GM23338 (cell line): ENCODE measurements around the gene UBE2V1. TPM values are rescaled to one million over a fixed set of nuclear protein-coding genes. Genes with fewer than 3 reads are reported as not detected.

Experiments
- ATAC-seq: fragments of 200-7000 bp; cut with Tn5 transposase; 3 replicates; pipeline ENCODE4 v1.9.1; 2020
- DNase-seq: peaks from one replicate; pipeline ENCODE4 v3.0.0-alpha.2; 2015; ENCODE audit warnings: low spot score
- H2AFZ ChIP-seq: fragments of 200-600 bp; sonication (generic); 2 replicates; pipeline ENCODE4 v1.8.0; 2016; ENCODE audit warnings: antibody characterized with exemption, mild to moderate bottlenecking, moderate library complexity
- H3F3A ChIP-seq: fragments of 200-600 bp; sonication (generic); replicated peaks from 2 replicates; pipeline ENCODE4 v1.8.0; 2017; ENCODE audit warnings: antibody characterized with exemption, mixed run types, low read depth
- H3K27ac ChIP-seq: fragments of 200-600 bp; sonication (generic); 2 replicates; pipeline ENCODE4 v1.6.1; 2016; ENCODE audit warnings: low read depth
- H3K27me3 ChIP-seq: fragments of 200-600 bp; sonication (generic); 2 replicates; pipeline ENCODE4 v1.8.0; 2016; ENCODE audit warnings: mild to moderate bottlenecking, mixed run types, moderate library complexity; ENCODE audit not compliant: insufficient read depth
- H3K36me3 ChIP-seq: fragments of 200-600 bp; sonication (generic); 2 replicates; pipeline ENCODE4 v1.8.0; 2016; ENCODE audit warnings: mild to moderate bottlenecking; ENCODE audit not compliant: insufficient read depth
- H3K4me1 ChIP-seq: fragments of 200-600 bp; sonication (generic); 2 replicates; pipeline ENCODE4 v1.8.0; 2016; ENCODE audit warnings: mild to moderate bottlenecking, moderate library complexity; ENCODE audit not compliant: insufficient read depth
- H3K4me2 ChIP-seq: fragments of 200-600 bp; sonication (generic); 2 replicates; pipeline ENCODE4 v1.7.1; 2017; ENCODE audit warnings: mixed run types
- H3K4me3 ChIP-seq: fragments of 200-600 bp; sonication (generic); 2 replicates; pipeline ENCODE4 v1.6.1; 2016; ENCODE audit warnings: mixed run types
- H3K79me2 ChIP-seq: fragments of 200-600 bp; sonication (generic); replicated peaks from 2 replicates; pipeline ENCODE4 v1.8.0; 2017; ENCODE audit warnings: mild to moderate bottlenecking; ENCODE audit not compliant: insufficient read depth
- H3K9me2 ChIP-seq: fragments of 200-600 bp; sonication (generic); 2 replicates; pipeline ENCODE4 v1.8.0; 2017; ENCODE audit not compliant: insufficient read depth
- H4K20me1 ChIP-seq: fragments of 200-600 bp; sonication (generic); replicated peaks from 2 replicates; pipeline ENCODE4 v1.8.0; 2017; ENCODE audit warnings: mild to moderate bottlenecking; ENCODE audit not compliant: insufficient read depth
- H3K27ac Mint-ChIP-seq: 2 replicates; pipeline ENCODE4 v1.8.0; 2020; ENCODE audit warnings: inconsistent platforms, mild to moderate bottlenecking, moderate library complexity, mixed read lengths
- H3K27me3 Mint-ChIP-seq: 3 replicates; pipeline ENCODE4 v1.8.0; 2022; ENCODE audit warnings: low read depth, mild to moderate bottlenecking, moderate library complexity, mixed read lengths, inconsistent platforms; ENCODE audit not compliant: insufficient read depth, poor library complexity
- H3K36me3 Mint-ChIP-seq: 3 replicates; pipeline ENCODE4 v1.8.0; 2021; ENCODE audit warnings: low read depth, mild to moderate bottlenecking, inconsistent platforms, moderate library complexity, mixed read lengths
- H3K4me1 Mint-ChIP-seq: 3 replicates; pipeline ENCODE4 v1.8.0; 2020; ENCODE audit warnings: mild to moderate bottlenecking, inconsistent platforms, mixed read lengths
- H3K4me3 Mint-ChIP-seq: 3 replicates; pipeline ENCODE4 v1.8.0; 2021; ENCODE audit warnings: moderate library complexity, mild to moderate bottlenecking, inconsistent platforms, mixed read lengths
- H3K9me3 Mint-ChIP-seq: 3 replicates; pipeline ENCODE4 v1.8.0; 2020; ENCODE audit warnings: moderate library complexity, mild to moderate bottlenecking, inconsistent platforms, mixed read lengths
- JUNB ChIP-seq: IDR thresholded peaks from one replicate; pipeline ENCODE4 v1.6.1; 2016; ENCODE audit warnings: antibody characterized with exemption; ENCODE audit not compliant: unreplicated experiment
- POLR2AphosphoS5 ChIP-seq: IDR thresholded peaks from 2 replicates; pipeline ENCODE4 v1.6.1; 2016; ENCODE audit warnings: antibody characterized with exemption, low read depth
- REST ChIP-seq: IDR thresholded peaks from one replicate; pipeline ENCODE4 v1.6.1; 2018; ENCODE audit warnings: antibody characterized with exemption; ENCODE audit not compliant: unreplicated experiment
- STAT1 ChIP-seq: IDR thresholded peaks from one replicate; pipeline ENCODE4 v1.6.1; 2016; ENCODE audit warnings: antibody characterized with exemption; ENCODE audit not compliant: unreplicated experiment
- ZNF114 ChIP-seq: fragments of 250-450 bp; sonication (Bioruptor Pico); IDR thresholded peaks from 2 replicates; pipeline ENCODE4 v1.5.0; 2020; ENCODE audit warnings: mild to moderate bottlenecking, moderate library complexity
- ZNF462 ChIP-seq: fragments of 250-450 bp; sonication (Bioruptor Pico); IDR thresholded peaks from 2 replicates; pipeline ENCODE4 v1.5.0; 2020; ENCODE audit warnings: mild to moderate bottlenecking, moderate library complexity
- polyA plus RNA-seq: library from polyadenylated mRNA; unstranded; fragments of >200 nt; fragmentation: Nextera tagmentation; extraction: Ambion mirVana; gene quantifications from 2 replicates; pipeline ENCODE4 v1.2.1, GENCODE V29; 2016
- total RNA-seq: library from RNA; depleted of rRNA; stranded (reverse); fragments of >200 nt; shearing (Covaris generic); gene quantifications from 2 replicates; pipeline ENCODE4 v1.2.3, GENCODE V29; 2014

UBE2V1 gene
- total and polyA plus RNA-seq, 2 experiments from 2014 or later: 105 to 302 TPM

GRCh38 chr20:50122763-50123162, 9.8 kb upstream of the UBE2V1 start (continued):
- TF ChIP-seq ZNF462 (no peak), JUNB (no peak)

GRCh38 chr20:50121858-50122271, 8.9 kb upstream of the UBE2V1 start:
- Mint-ChIP-seq H3K9me3 (peaks cover 2% of the 10 kb centered on the region; the same call in 1 of the 3 replicates), H3K4me1 (peaks cover 4% of the 10 kb centered on the region; the same call in 2 of the 3 replicates), H3K27me3 (peaks cover 7% of the 10 kb centered on the region), H3K4me3 (no peak overlapping the region), H3K27ac (no peak overlapping the region), H3K36me3 (peaks cover 36% of the 10 kb centered on the region)
- Histone ChIP-seq H3F3A (no peaks in the 10 kb centered on the region; the same call in 1 of the 2 replicates), H3K4me3 (no peak overlapping the region), H3K79me2 (no peaks in the 10 kb centered on the region), H2AFZ (no peak overlapping the region), H3K27ac (0 out of 2 replicates have a peak overlapping the region, but pooled peaks have one; percentile 55), H3K4me2 (no peak overlapping the region), H3K4me1 (no peaks in the 10 kb centered on the region), H4K20me1 (peaks cover 6% of the 10 kb centered on the region; the same call in 1 of the 2 replicates), H3K36me3 (no peaks in the 10 kb centered on the region; the same call in 1 of the 2 replicates), H3K27me3 (no peaks in the 10 kb centered on the region), H3K9me2 (no peaks in the 10 kb centered on the region)
- DNase-seq (peak; percentile 55), ATAC-seq (peak; percentile 54)
- no peak for TF ChIP-seq JUNB
- TF ChIP-seq ZNF462: no peak
- no peak for TF ChIP-seq ZNF114
- TF ChIP-seq POLR2AphosphoS5: no peak
- no peak for TF ChIP-seq REST
- no peak for TF ChIP-seq STAT1
